HG02642 (cell line): ENCODE results near the gene SCAI.
"Not testable (repeated sequence)": the region's sequence is repeated elsewhere in the genome, so short reads cannot be mapped to it uniquely, and the experiment has no call there.

Experiments used
- ATAC-seq: cut with Tn5 transposase; IDR thresholded peaks from one replicate; pipeline ENCODE4 v1.9.1; 2021; ENCODE audit warnings: mild to moderate bottlenecking; ENCODE audit not compliant: unreplicated experiment, poor library complexity

Gene SCAI

GRCh38 chr9:124950050-124950718 lies 193.1 kb downstream of the SCAI start:
- no peak for ATAC-seq

- no peak for ATAC-seq
These were observed 193.9 kb downstream of the SCAI start for GRCh38 chr9:124949387-124949786.

GRCh38 chr9:124947727-124948391 lies 195.5 kb downstream of the SCAI start:
- ATAC-seq: no peak

GRCh38 chr9:124946167-124946566 lies 197.2 kb downstream of the SCAI start:
- no peak for ATAC-seq

GRCh38 chr9:124941679-124942561 lies 201.4 kb downstream of the SCAI start:
- ATAC-seq: peak; percentile 27

- ATAC-seq: peak; percentile 84
These were observed 202.2 kb downstream of the SCAI start, which contains the start of gene GOLGA1 for GRCh38 chr9:124940894-124941678. TSS of gene GOLGA1 (minus strand) at chr9:124941083. CDS start at chr9:124938711, 2,372 bp downstream.

GRCh38 chr9:124940521-124940893 lies 202.8 kb downstream of the SCAI start:
- ATAC-seq: peak; percentile 45

GRCh38 chr9:124939944-124940343 lies 203.4 kb downstream of the SCAI start:
- no peak for ATAC-seq

- no peak for ATAC-seq
These were observed 209.0 kb downstream of the SCAI start for GRCh38 chr9:124934290-124934689.

GRCh38 chr9:124932333-124932732 lies 211.0 kb downstream of the SCAI start:
- no peak for ATAC-seq

GRCh38 chr9:124929464-124929863 lies 213.9 kb downstream of the SCAI start:
- ATAC-seq: no peak

- no peak for ATAC-seq
These were observed 215.2 kb downstream of the SCAI start for GRCh38 chr9:124928116-124928515.

GRCh38 chr9:124920394-124920793 lies 222.9 kb downstream of the SCAI start:
- not testable (repeated sequence) for ATAC-seq

GRCh38 chr9:124914753-124915405 lies 228.4 kb downstream of the SCAI start:
- ATAC-seq: no peak

GRCh38 chr9:124913378-124913777 lies 229.9 kb downstream of the SCAI start:
- ATAC-seq: no peak

GRCh38 chr9:124911766-124912165 lies 231.6 kb downstream of the SCAI start:
- no peak for ATAC-seq

- ATAC-seq: no peak
These were observed 235.2 kb downstream of the SCAI start for GRCh38 chr9:124908098-124908497.

GRCh38 chr9:124906966-124907365 lies 236.4 kb downstream of the SCAI start:
- no peak for ATAC-seq

- no peak for ATAC-seq
These were observed 243.5 kb downstream of the SCAI start for GRCh38 chr9:124899845-124900244.
